HCT116 (cell line): ENCODE results near the gene DPEP3. TPM values are rescaled to one million over a fixed set of nuclear protein-coding genes. Genes with fewer than 3 reads are reported as not detected.
A peak's percentile ranks its signal among the peaks of the same experiment; 100 is the strongest.

Experiments used
- ATAC-seq: fragments of 200-7000 bp; cut with Tn5 transposase; 2 replicates; pipeline ENCODE4 v1.9.1; 2020; ENCODE audit warnings: mild to moderate bottlenecking, moderate library complexity
- BruUV-seq: library from RNA; stranded (reverse); fragments of 400-500 nt; replicated peaks from 2 replicates; lab custom pipeline; 2021; lab: Mats Ljungman, UMichigan
- CTCF ChIA-PET: fragments of 300-600 bp; sonication (Branson Sonifier 250); formaldehyde crosslinking; loops from one replicate; lab custom pipeline; 2021; ENCODE audit warnings: antibody characterized with exemption; lab: Charles Lee
- POLR2A ChIA-PET: fragments of 300-600, 350-600 bp; sonication (Branson Sonifier 250); formaldehyde crosslinking; loops from one replicate; lab custom pipeline; 2021; ENCODE audit warnings: antibody characterized with exemption; lab: Charles Lee
- RAD21 ChIA-PET, 2 experiments: fragments of 300-600 bp; sonication (Branson Sonifier 250); formaldehyde crosslinking; loops; one replicate each; lab custom pipeline; 2023; ENCODE audit warnings: low total read pairs in 2 of 2; ENCODE audit not compliant: uncharacterized antibody in 2 of 2, unreplicated experiment in 2 of 2, low non-redundant PET in 1 of 2; lab: Charles Lee
- DNase-seq: peaks from one replicate; pipeline ENCODE4 v3.0.0-alpha.2; 2010; ENCODE audit warnings: low read depth, low spot score
- H2AFZ ChIP-seq: fragments of 200-600 bp; shearing (Covaris generic), sonication (generic); 2 replicates; pipeline ENCODE4 v1.6.1; 2017; ENCODE audit warnings: low read depth, mixed run types, mixed read lengths, antibody characterized with exemption, low read length; ENCODE audit not compliant: poor library complexity, severe bottlenecking
- H3K27ac ChIP-seq: 2 replicates; pipeline ENCODE4 v1.5.1; 2012; ENCODE audit warnings: low read depth, low read length
- H3K27me3 ChIP-seq: fragments of 200-600 bp; sonication (generic); 2 replicates; pipeline ENCODE4 v1.6.1; 2016; ENCODE audit warnings: mixed run types, low read length, mixed read lengths; ENCODE audit not compliant: insufficient read depth
- H3K36me3 ChIP-seq, 2 experiments: fragments of 200-500 bp in 1 of 2; fragments of 200-600 bp in 1 of 2; sonication (Bioruptor generic) in 1 of 2; sonication (generic) in 1 of 2; 2 replicates each; pipeline versions ENCODE4 v1.5.1 to v1.6.1; 2014 to 2016; ENCODE audit warnings: low read length in 2 of 2, inconsistent platforms in 1 of 2, mixed read lengths in 1 of 2, mixed run types in 1 of 2; ENCODE audit not compliant: insufficient read depth in 2 of 2, control insufficient read depth in 1 of 2
- H3K4me1 ChIP-seq, 2 experiments: fragments of 200-600 bp in 1 of 2; sonication (generic) in 1 of 2; 2 replicates each; pipeline versions ENCODE4 v1.5.1 to v1.6.1; 2012 to 2017; ENCODE audit warnings: low read length in 2 of 2, inconsistent platforms in 1 of 2, mild to moderate bottlenecking in 1 of 2, mixed read lengths in 1 of 2, mixed run types in 1 of 2, moderate library complexity in 1 of 2; ENCODE audit not compliant: insufficient read depth in 2 of 2, control insufficient read depth in 1 of 2
- H3K4me2 ChIP-seq: fragments of 200-600 bp; sonication (generic); 2 replicates; pipeline ENCODE4 v1.6.1; 2017; ENCODE audit warnings: mixed run types, low read length, mixed read lengths
- H3K4me3 ChIP-seq, 2 experiments: fragments of 200-600 bp in 1 of 2; sonication (generic) in 1 of 2; replicated peaks in 1 of 2; 2 replicates each; pipeline ENCODE4 v1.5.1; 2011 to 2016; ENCODE audit warnings: low read length in 2 of 2, control low read depth in 1 of 2, low read depth in 1 of 2, mild to moderate bottlenecking in 1 of 2, mixed read lengths in 1 of 2, mixed run types in 1 of 2
- H3K79me2 ChIP-seq: fragments of 200-600 bp; sonication (generic); 2 replicates; pipeline ENCODE4 v1.6.1; 2017; ENCODE audit warnings: mild to moderate bottlenecking, mixed run types, low read length, moderate library complexity, mixed read lengths; ENCODE audit not compliant: insufficient read depth
- H3K9ac ChIP-seq: fragments of 200-600 bp; sonication (generic); 2 replicates; pipeline ENCODE4 v1.6.1; 2016; ENCODE audit warnings: low read length, mixed read lengths
- H3K9me2 ChIP-seq: fragments of 200-600 bp; sonication (generic), shearing (Covaris generic); 2 replicates; pipeline ENCODE4 v1.6.1; 2017; ENCODE audit warnings: mixed run types, mild to moderate bottlenecking, moderate library complexity; ENCODE audit not compliant: insufficient read depth
- H3K9me3 ChIP-seq, 2 experiments: fragments of 200-500 bp in 1 of 2; fragments of 200-600 bp in 1 of 2; sonication (Bioruptor generic) in 1 of 2; sonication (generic) in 1 of 2; 2 replicates each; pipeline ENCODE4 v1.6.1; 2014 to 2017; ENCODE audit warnings: low read length in 2 of 2, mixed read lengths in 2 of 2, inconsistent platforms in 1 of 2, low read depth in 1 of 2, mild to moderate bottlenecking in 1 of 2, mixed run types in 1 of 2, moderate library complexity in 1 of 2; ENCODE audit not compliant: control insufficient read depth in 1 of 2, insufficient read depth in 1 of 2
- H4K20me1 ChIP-seq: fragments of 200-600 bp; sonication (generic), shearing (Covaris generic); 2 replicates; pipeline ENCODE4 v1.6.1; 2017; ENCODE audit warnings: mixed run types, mild to moderate bottlenecking, moderate library complexity; ENCODE audit not compliant: insufficient read depth
- CBX3 ChIP-seq: IDR thresholded peaks from 2 replicates; pipeline ENCODE4 v1.6.1; 2012; ENCODE audit warnings: low read depth
- CEBPB ChIP-seq: IDR thresholded peaks from 2 replicates; pipeline ENCODE4 v1.6.1; 2012; ENCODE audit warnings: low read depth
- ELF1 ChIP-seq: IDR thresholded peaks from 2 replicates; pipeline ENCODE4 v1.6.1; 2012; ENCODE audit warnings: low read depth, borderline replicate concordance
- EZH2 ChIP-seq: fragments of 200-600 bp; sonication (generic); IDR thresholded peaks from 2 replicates; pipeline ENCODE4 v1.6.1; 2017; ENCODE audit warnings: antibody characterized with exemption, mixed run types
- FOSL1 ChIP-seq: IDR thresholded peaks from 2 replicates; pipeline ENCODE4 v1.6.1; 2012; ENCODE audit warnings: low read depth
- JUND ChIP-seq: IDR thresholded peaks from 2 replicates; pipeline ENCODE4 v1.6.1; 2012
- SP1 ChIP-seq: IDR thresholded peaks from 2 replicates; pipeline ENCODE4 v1.6.1; 2012; ENCODE audit warnings: low read depth
- SRF ChIP-seq: IDR thresholded peaks from 2 replicates; pipeline ENCODE4 v1.6.1; 2012; ENCODE audit warnings: low read depth
- TCF7L2 ChIP-seq: IDR thresholded peaks from 2 replicates; pipeline ENCODE4 v1.7.0; 2011; ENCODE audit warnings: borderline replicate concordance, inconsistent platforms; ENCODE audit not compliant: insufficient read depth, insufficient read length; ENCODE audit errors: extremely low read depth
- YY1 ChIP-seq: IDR thresholded peaks from 2 replicates; pipeline ENCODE4 v1.6.1; 2011; ENCODE audit warnings: low read length, low read depth, moderate library complexity, mild to moderate bottlenecking; ENCODE audit not compliant: insufficient replicate concordance; ENCODE audit errors: extremely low read depth
- ZFX ChIP-seq: fragments of 450-650 bp; IDR thresholded peaks from 2 replicates; pipeline ENCODE4 v1.6.1; 2017
- ZNF274 ChIP-seq: fragments of 200-500 bp; sonication (Bioruptor generic); IDR thresholded peaks from 2 replicates; pipeline ENCODE4 v1.6.1; 2014; ENCODE audit warnings: mild to moderate bottlenecking, low read depth, low read length, inconsistent platforms
- intact Hi-C: fragments of 100-400 bp; cut with micrococcal nuclease; formaldehyde crosslinking; loops from 2 replicates; pipeline ENCODE4 v1.10.0; 2022
- total RNA-seq: library from RNA; stranded (reverse); gene quantifications from one replicate; pipeline ENCODE4 v1.2.1, GENCODE V29; 2021; ENCODE audit not compliant: unreplicated experiment
- TF ChIP-seq, protein P1 (sequence below): IDR thresholded peaks from 2 replicates; pipeline ENCODE4 v1.6.1; 2012
- TF ChIP-seq, protein P2 (sequence below): IDR thresholded peaks from 2 replicates; pipeline ENCODE4 v1.6.1; 2011; ENCODE audit warnings: mild to moderate bottlenecking, low read length, moderate library complexity; ENCODE audit not compliant: insufficient replicate concordance; ENCODE audit errors: extremely low read depth

DPEP3 gene
- total RNA-seq, 1 experiment from 2014 or later, result not detected

- Histone ChIP-seq H3K79me2 (peaks cover 15% of the 10 kb centered on the region; the same call in 1 of the 2 replicates), H3K27ac (no peak overlapping the region), H3K27me3 (no peaks in the 10 kb centered on the region), H3K9me3 (no peaks in the 10 kb centered on the region), H4K20me1 (no peaks in the 10 kb centered on the region), H2AFZ (no peak overlapping the region), H3K4me3 (no peak overlapping the region), H3K4me2 (no peak overlapping the region), H3K9me2 (no peaks in the 10 kb centered on the region), H3K9ac (no peak overlapping the region), H3K36me3 (peaks cover 0 to 7% of the 10 kb centered on the region in 2 experiments; a peak in 2 of 4 replicates), H3K4me1 (peaks cover 3 to 25% of the 10 kb centered on the region in 2 experiments; a peak in 3 of 4 replicates)
- ChIA-PET CTCF (no interaction called here), RAD21 (no interaction called here), POLR2A (no interaction called here)
- intact Hi-C loops, result no loop called here
- TF ChIP-seq JUND, result 0 out of 2 replicates have a peak, but pooled peaks have one; percentile 15
- no peak for TF ChIP-seq ELF1
- no peak for TF ChIP-seq SP1
- no peak for TF ChIP-seq ZFX
- BruUV-seq, result no TSS peak
- DNase-seq (no peak), ATAC-seq (no peak)
These were observed 39.7 kb downstream of the DPEP3 start for GRCh38 chr16:67940446-67941089.

DNA sequence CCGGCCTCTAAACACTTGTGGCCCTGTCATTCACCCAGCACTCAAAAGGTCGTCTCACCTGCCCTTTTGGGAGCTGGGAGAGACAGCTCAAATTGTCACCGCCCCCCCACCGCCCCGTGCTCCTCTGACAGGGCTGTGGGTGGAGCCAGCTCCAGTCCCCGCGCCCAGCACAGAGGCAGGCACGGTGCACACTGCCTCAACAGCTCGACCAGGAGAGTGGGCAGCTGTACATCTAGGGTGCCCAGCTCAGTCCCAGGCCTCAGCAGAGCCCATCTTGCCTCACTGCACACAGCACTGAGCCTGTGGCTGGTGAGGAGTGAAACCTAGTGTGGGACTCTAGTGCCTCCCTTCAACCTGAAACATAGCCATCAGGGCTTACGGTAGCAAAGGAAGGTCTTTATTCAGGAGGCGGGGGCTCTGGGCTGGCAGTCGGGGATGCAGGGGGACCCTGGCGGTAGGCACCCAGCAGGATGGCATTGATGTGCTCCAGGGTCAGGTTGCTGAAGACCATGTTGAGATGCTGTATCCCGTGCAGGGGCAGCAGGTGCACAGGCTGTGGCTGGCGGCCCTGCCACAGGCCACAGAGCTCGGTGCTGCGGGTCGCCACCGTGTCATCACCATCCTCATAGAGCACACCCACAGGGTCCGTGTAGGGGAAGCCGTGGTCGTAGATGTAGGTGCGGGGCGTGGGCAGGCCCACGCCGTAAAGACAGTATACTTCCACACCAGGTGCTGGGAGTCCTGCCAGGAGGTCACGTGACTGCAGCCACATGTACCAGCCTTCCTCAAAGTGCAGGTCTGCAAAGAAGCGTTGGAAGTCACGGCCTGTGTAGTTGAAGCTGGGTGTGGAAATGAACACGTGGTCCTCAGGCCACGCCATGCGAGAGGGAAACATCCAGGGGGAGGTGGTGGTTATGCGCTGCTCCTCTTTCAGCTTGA, 40.5 kb downstream of the DPEP3 start:
- peaks cover 0 to 7% of the 10 kb centered on the region in 2 experiments; a peak in 2 of 4 replicates for H3K36me3 ChIP-seq
- TF ChIP-seq TCF7L2 (no peak), CBX3 (no peak), SRF (no peak), ELF1 (no peak), CEBPB (no peak), YY1 (no peak), EZH2 (no peak), FOSL1 (no peak), ZNF274 (no peak), ZFX (no peak)
- TF ChIP-seq, protein P1, sequence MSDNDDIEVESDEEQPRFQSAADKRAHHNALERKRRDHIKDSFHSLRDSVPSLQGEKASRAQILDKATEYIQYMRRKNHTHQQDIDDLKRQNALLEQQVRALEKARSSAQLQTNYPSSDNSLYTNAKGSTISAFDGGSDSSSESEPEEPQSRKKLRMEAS, result no peak
- TF ChIP-seq, protein P2, sequence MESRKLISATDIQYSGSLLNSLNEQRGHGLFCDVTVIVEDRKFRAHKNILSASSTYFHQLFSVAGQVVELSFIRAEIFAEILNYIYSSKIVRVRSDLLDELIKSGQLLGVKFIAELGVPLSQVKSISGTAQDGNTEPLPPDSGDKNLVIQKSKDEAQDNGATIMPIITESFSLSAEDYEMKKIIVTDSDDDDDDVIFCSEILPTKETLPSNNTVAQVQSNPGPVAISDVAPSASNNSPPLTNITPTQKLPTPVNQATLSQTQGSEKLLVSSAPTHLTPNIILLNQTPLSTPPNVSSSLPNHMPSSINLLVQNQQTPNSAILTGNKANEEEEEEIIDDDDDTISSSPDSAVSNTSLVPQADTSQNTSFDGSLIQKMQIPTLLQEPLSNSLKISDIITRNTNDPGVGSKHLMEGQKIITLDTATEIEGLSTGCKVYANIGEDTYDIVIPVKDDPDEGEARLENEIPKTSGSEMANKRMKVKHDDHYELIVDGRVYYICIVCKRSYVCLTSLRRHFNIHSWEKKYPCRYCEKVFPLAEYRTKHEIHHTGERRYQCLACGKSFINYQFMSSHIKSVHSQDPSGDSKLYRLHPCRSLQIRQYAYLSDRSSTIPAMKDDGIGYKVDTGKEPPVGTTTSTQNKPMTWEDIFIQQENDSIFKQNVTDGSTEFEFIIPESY, result no peak

More for the DNA sequence above, 40.5 kb downstream of the DPEP3 start:
- H3K4me2 ChIP-seq, result no peak overlapping the region
- H3K4me3 ChIP-seq, result no peak overlapping the region
- H3K9me2 ChIP-seq, result no peaks in the 10 kb centered on the region
- BruUV-seq, result no TSS peak
- POLR2A ChIA-PET, result no interaction called here
- H3K9me3 ChIP-seq, result no peaks in the 10 kb centered on the region
- ATAC-seq (no peak), DNase-seq (no peak)
- CTCF ChIA-PET, result no interaction called here
- no peaks in the 10 kb centered on the region for H3K27me3 ChIP-seq
- H3K9ac ChIP-seq, result no peak overlapping the region
- RAD21 ChIA-PET, result no interaction called here
- no peaks in the 10 kb centered on the region for H4K20me1 ChIP-seq
- H2AFZ ChIP-seq, result no peak overlapping the region
- intact Hi-C loops, result loop anchor here (5.0 to 10.0 kb wide), 2 partner anchors 122 to 415 kb away; partner anchors contain the start of gene RIPOR1
- no peak overlapping the region for H3K27ac ChIP-seq
- peaks cover 3 to 32% of the 10 kb centered on the region in 2 experiments; a peak in 3 of 4 replicates for H3K4me1 ChIP-seq
- H3K79me2 ChIP-seq, result peaks cover 21% of the 10 kb centered on the region
